ENCODE measurements around the gene NFIX. TPM values are rescaled to one million over a fixed set of nuclear protein-coding genes. Genes with fewer than 3 reads are reported as not detected.
A peak's percentile ranks its signal among the peaks of the same experiment; 100 is the strongest.

Gene NFIX
- polyA plus RNA-seq, 3 donors = 0.25 to 3.7 (median 0.90) TPM

GRCh38 chr19:13052447-13053175 lies 57.3 kb downstream of the NFIX start:
- H3K9me3 ChIP-seq (replicated peaks in 1 of 2; ENCODE audit: control insufficient read depth in 1 of 2, insufficient read depth in 1 of 2, low read length in 2 of 2) = no peaks in the 10 kb centered on the region
- no peaks in the 10 kb centered on the region for H3K36me3 ChIP-seq (replicated peaks in 1 of 2; ENCODE audit: control insufficient read depth in 1 of 2, insufficient read depth in 2 of 2, low read length in 2 of 2)
- H3K4me1 ChIP-seq (ENCODE audit: control insufficient read depth in 1 of 2, insufficient read depth in 2 of 2, low read length in 2 of 2) = peaks cover 8 to 9% of the 10 kb centered on the region in 2 donors
- peaks cover 18 to 32% (median 19%) of the 10 kb centered on the region in 3 donors for H3K27me3 Mint-ChIP-seq (ENCODE audit: low read depth in 3 of 3)
- H3K4me3 ChIP-seq (replicated peaks in 1 of 3; ENCODE audit: low read depth in 2 of 3, low read length in 3 of 3) = no peak overlapping the region
- peaks cover 15% of the 10 kb centered on the region for H3K4me1 Mint-ChIP-seq
- no peak for DNase-seq
- peaks cover 13% of the 10 kb centered on the region for H4K20me1 ChIP-seq (ENCODE audit: insufficient read depth, low read length)
- H3K27ac Mint-ChIP-seq = peak overlapping the region in 1 of 7 donors; percentile 72
- 93% methylated on average over 7 of the region's 12 CpGs for WGBS (ENCODE audit: insufficient coverage)
- H3K79me2 ChIP-seq (ENCODE audit: insufficient read depth, low read length) = no peaks in the 10 kb centered on the region
- peak overlapping the region in 1 of 2 donors; percentile 30 for H3K4me3 Mint-ChIP-seq
- peaks cover 0 to 4% (median 0%) of the 10 kb centered on the region in 7 donors for H3K9me3 Mint-ChIP-seq
- no peak overlapping the region for H2AFZ ChIP-seq (ENCODE audit: insufficient read depth, low read depth, low read length, poor library complexity, severe bottlenecking)
- no peaks in the 10 kb centered on the region for H3K36me3 Mint-ChIP-seq
- H3K4me2 ChIP-seq (replicated peaks; ENCODE audit: extremely low read depth, low read length, poor library complexity, severe bottlenecking) = no peak overlapping the region
- no peak overlapping the region for H3K27ac ChIP-seq (ENCODE audit: low read depth in 1 of 2, low read length in 2 of 2)
- no peak overlapping the region for H3K9ac ChIP-seq (ENCODE audit: insufficient read depth, low read length, poor library complexity, severe bottlenecking)
- H3K27me3 ChIP-seq (ENCODE audit: control insufficient read depth in 2 of 2, insufficient read depth in 2 of 2, low read length in 2 of 2) = peaks cover 0 to 8% of the 10 kb centered on the region in 2 donors
- intact Hi-C loops (cut with micrococcal nuclease) = no loop called here
- TF ChIP-seq CTCF (IDR thresholded peaks at IDR 0.05) = no peak

DNA sequence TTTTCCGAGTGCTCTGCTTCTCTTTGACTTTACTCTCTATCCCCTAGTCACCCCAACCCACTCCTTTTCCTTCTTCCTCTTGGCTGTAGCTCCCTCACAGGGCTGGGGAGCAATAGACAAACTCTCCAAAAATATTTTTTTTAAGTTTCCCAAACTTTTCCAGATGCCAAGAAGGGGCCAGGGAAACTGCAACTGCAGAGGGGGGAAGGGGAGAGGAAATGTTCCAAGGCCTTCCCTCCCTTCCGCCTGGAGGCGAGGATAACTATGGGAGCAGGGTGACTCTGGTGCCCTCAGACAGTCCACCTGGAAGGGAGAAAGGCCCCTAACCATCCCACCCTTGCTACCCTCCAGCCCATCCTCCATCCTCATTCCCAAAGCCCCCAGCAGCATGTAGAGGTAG lies 58.0 kb downstream of the NFIX start:
- intact Hi-C loops (cut with micrococcal nuclease) = no loop called here

More for the DNA sequence above, 58.0 kb downstream of the NFIX start:
- peaks cover 8 to 9% of the 10 kb centered on the region in 2 donors for H3K4me1 ChIP-seq (ENCODE audit: control insufficient read depth in 1 of 2, insufficient read depth in 2 of 2, low read length in 2 of 2)
- H3K27ac ChIP-seq (ENCODE audit: low read depth in 1 of 2, low read length in 2 of 2) = no peak overlapping the region
- peaks cover 0 to 8% of the 10 kb centered on the region in 2 donors for H3K27me3 ChIP-seq (ENCODE audit: control insufficient read depth in 2 of 2, insufficient read depth in 2 of 2, low read length in 2 of 2)
- H3K9me3 ChIP-seq (replicated peaks in 1 of 2; ENCODE audit: control insufficient read depth in 1 of 2, insufficient read depth in 1 of 2, low read length in 2 of 2) = no peaks in the 10 kb centered on the region
- H3K79me2 ChIP-seq (ENCODE audit: insufficient read depth, low read length) = no peaks in the 10 kb centered on the region
- H3K36me3 ChIP-seq (replicated peaks in 1 of 2; ENCODE audit: control insufficient read depth in 1 of 2, insufficient read depth in 2 of 2, low read length in 2 of 2) = no peaks in the 10 kb centered on the region
- WGBS (ENCODE audit: insufficient coverage) = no CpG with 5 or more reads among the region's 3 CpGs
- Mint-ChIP-seq H3K27me3 (ENCODE audit: low read depth in 3 of 3) (peaks cover 18 to 32% (median 19%) of the 10 kb centered on the region in 3 donors), H3K27ac (peak overlapping the region in 1 of 7 donors; percentile 32), H3K4me3 (no peak overlapping the region), H3K36me3 (no peaks in the 10 kb centered on the region), H3K9me3 (peaks cover 0 to 4% (median 0%) of the 10 kb centered on the region in 7 donors), H3K4me1 (peaks cover 15% of the 10 kb centered on the region)
- H3K9ac ChIP-seq (ENCODE audit: insufficient read depth, low read length, poor library complexity, severe bottlenecking) = no peak overlapping the region
- no peak for TF ChIP-seq CTCF (IDR thresholded peaks at IDR 0.05)
- H2AFZ ChIP-seq (ENCODE audit: insufficient read depth, low read depth, low read length, poor library complexity, severe bottlenecking) = no peak overlapping the region
- peaks cover 13% of the 10 kb centered on the region for H4K20me1 ChIP-seq (ENCODE audit: insufficient read depth, low read length)
- DNase-seq = no peak
- no peak overlapping the region for H3K4me2 ChIP-seq (replicated peaks; ENCODE audit: extremely low read depth, low read length, poor library complexity, severe bottlenecking)
- H3K4me3 ChIP-seq (replicated peaks in 1 of 3; ENCODE audit: low read depth in 2 of 3, low read length in 3 of 3) = no peak overlapping the region
